ENCODE data around the gene FOXI1.

The FOXI1 gene

DNA sequence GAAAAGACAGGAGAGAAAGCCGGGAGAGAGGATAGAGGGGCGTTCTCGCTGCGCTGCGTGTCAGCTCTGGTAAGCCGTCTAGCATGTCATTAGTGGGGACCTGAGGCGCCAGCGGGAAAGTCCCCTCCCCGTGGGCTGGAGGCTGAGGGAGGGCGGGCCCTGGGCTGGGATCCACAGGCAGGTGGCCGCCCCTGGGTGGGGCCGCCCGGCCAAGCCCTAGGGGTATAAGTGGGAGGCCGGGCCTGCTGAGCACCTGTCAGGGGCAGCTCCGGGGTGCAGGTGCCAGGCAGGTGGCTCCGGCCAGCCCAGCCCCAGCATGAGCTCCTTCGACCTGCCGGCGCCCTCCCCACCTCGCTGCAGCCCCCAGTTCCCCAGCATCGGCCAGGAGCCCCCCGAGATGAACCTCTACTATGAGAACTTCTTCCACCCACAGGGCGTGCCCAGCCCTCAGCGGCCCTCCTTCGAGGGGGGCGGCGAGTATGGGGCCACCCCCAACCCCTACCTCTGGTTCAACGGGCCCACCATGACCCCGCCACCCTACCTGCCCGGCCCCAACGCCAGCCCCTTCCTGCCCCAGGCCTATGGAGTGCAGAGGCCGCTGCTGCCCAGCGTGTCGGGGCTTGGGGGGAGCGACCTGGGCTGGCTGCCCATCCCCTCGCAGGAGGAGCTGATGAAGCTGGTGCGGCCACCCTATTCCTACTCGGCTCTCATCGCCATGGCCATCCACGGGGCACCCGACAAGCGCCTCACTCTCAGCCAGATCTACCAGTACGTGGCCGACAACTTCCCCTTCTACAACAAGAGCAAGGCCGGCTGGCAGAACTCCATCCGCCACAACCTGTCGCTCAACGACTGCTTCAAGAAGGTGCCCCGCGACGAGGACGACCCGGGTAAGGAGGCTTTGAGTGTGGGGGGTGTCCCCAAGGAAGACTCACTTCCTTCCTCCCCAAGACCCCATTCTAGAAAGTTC is at the start of gene FOXI1:
TSS of gene FOXI1 (plus strand) at position 256 of the 970 bp plus-strand sequence. CDS start at position 317, 61 bp downstream.
- DNase-seq (ENCODE audit: low read depth in 2 of 2) = no peak

DNA sequence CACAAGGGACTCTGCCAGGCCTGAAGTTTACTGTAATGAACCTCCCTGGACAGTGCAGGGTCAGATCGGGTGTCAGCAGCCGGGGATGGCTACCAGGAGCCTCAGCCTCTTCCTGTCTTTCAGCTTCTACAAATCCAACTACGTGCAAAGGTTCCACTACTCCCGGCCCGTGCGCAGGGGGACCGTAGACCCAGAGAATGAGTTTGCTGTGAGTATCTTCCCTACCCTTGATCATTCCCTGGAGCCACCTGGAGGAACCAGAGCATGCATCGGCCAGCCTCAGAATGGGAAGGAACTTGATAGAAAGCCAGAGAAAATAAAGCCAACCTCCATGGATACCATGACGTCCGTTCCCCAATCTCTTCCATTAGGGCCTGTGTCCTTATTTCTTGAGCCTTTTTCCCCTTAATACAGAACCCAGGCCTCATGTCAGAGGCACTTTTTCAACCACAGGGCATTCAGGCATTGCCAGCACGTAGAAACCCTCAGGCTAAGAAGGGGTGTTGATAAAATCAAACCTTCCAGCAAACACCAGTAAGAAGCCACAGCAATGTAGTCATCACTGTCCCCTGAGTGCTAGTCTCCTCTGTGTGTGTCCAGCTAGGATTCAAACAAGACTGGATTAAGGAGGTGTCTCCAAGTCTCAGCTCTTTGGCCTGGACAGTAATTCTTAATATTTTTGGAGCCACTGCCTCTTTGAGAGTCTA is 49.0 kb upstream of the FOXI1 start:
- no peak for DNase-seq (ENCODE audit: low read depth in 2 of 2)

DNA sequence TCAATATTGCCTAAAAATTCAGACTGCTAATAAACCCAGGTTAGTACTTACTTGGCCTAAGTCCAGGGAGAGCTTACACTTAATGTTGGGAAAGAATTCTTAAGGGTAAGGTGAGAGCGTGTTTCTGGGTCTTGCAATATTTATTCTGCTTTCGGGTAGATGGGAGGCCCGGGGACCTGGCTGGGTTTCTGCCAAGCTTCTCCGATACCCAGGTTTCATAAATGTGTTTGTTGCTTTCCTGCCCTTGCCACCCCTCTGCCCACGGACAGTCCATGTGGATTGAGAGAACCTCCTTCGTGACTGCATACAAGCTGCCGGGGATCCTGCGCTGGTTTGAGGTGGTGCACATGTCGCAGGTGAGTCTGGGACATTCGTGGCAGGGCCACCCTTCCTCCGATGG is 48.4 kb upstream of the FOXI1 start:
- DNase-seq (ENCODE audit: low read depth in 2 of 2) = no peak

DNA sequence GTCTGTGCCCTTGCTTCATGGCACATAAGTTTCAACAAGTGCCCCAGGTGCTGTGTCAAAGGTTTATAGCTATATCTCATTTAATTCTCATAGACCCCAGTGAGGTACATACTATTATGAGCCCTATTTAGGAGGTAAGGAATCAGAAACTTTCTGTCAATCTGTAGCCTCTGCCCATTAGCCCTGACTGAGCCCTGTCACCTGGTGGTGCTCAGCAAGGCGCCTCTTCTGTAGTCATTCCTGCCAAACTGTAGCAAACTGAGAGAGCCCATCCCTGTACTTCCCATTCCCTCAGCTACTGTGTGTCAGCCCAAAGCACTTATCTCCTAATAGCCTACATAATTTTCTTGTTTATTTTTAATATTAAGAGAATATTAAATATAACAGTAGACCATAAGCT is 46.5 kb upstream of the FOXI1 start:
- DNase-seq (ENCODE audit: low read depth in 2 of 2) = no peak

DNA sequence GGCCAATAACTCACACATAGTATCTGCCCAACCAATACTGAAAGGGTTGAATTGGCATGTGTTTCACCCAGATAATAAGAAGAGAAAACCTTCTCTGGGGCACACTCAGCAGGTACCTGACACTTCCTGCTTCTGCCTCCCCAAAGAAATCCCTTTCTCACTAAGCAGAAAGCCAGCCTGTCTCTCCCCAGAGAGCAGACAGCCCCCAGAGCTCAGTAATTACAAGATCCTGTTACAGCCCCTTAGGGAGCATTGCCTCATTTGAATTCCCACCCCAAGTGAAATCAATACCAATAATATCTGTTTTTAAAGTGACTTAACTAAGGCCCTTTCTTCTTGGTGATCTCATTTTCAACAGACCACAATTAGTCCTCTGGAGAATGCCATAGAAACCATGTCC is 38.5 kb upstream of the FOXI1 start:
- no peak for DNase-seq (ENCODE audit: low read depth in 2 of 2)

DNA sequence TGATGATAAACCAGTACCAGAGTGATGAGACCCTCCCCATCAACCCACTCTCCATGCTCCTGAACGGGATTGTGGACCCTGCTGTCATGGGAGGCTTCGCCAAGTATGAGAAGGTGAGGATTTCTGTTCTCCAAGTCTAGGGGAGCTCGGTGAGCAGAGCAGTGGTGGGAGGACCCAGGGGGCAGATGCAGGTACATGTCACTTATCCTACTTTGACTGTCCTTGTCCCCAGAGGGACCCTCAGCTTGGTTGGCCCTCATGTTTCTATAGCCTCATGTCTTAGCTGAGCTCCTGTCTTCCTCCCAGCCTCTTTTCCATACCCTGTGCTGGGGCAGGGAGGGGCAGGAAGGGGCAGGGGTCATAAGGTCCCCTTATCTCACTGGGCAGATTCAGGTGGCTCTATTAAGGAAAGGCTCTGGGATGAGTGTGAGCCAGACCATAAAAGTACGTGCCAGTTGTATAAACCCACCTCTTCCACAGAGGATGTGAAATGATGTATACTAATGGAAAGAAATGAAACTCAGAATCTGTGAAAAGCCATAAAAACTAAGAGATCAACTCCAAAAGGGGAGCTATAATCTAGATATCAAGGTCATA is 38.0 kb upstream of the FOXI1 start:
- DNase-seq (ENCODE audit: low read depth in 2 of 2) = no peak

DNA sequence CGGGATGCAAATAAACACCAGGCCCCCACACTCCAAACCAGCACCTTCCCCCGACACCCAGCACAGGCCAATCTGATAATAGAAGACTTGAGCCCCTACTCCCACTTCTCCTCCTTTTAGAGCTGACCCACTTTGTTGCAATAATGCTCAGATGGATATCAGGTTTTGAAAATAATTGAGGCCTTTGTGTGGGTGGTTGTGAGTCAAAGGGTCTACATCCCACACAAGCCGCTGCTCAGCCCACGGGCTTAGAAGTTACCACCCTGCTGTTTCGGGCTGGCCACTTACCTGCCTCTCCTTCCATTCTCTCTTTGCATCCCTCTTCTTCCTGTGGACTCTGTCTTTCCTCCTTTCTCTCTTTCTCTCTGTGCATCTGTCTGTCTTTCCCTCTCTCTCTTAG is 36.2 kb upstream of the FOXI1 start:
- DNase-seq (ENCODE audit: low read depth in 2 of 2) = no peak

DNA sequence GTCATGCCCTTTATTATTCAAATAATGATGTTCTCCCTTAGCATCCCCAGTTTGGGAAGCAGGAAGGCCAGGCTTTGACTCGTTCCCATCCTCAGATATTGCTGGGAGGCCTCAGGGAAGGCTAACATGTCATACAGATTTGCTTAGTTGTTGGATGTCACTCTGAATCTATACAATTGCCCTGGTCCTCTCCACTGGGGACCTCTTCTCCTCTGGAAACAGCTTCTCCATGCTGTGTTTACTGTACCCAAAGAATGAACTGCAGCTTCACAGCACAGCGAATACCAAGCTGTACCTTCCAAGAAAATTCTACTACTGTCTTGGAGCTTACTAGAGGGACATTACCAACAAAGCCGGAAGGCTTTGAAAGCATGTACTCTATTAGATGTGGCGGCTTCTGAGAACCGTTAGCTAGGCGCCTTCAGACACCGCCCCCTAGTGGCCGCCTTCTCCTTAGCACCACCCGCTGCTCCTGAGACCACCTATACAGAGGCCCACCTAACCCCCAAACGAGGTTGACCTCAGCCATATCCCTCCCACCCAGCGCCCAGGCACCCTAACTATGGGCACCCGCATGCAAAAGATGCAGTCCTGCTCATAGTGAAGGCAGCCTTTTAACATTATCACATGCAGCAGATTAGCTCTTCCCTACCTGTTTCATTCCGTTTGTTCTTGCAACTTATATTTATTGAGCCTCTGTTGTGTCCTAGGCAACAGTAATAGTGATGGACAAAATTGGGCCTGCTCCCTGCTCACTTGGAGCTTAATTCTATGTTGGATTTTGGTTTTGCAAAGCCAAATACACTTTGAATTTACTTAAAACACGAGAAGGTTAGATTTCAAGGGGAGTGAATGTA is 34.9 kb upstream of the FOXI1 start:
- peak in 1 of 2 donors; percentile 9 for DNase-seq (ENCODE audit: low read depth in 2 of 2)

DNA sequence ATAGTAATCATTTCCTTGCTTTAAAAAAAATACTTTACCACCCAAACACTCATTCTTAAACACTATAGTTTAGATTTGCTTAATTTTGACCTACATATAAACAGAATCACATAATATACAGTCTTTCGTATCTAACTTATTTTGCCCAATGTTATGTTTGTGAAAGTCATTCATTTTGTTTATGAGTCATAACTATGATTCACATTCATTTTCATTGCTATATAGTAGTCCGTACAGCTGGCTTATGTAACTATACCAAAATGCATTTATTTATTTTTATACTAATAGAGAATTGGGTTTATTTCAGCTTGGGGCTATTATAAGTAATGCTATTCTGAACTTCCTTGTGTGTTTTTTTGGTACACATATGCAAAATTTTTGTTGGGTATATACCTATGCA is 33.9 kb upstream of the FOXI1 start:
- no peak for DNase-seq (ENCODE audit: low read depth in 2 of 2)

DNA sequence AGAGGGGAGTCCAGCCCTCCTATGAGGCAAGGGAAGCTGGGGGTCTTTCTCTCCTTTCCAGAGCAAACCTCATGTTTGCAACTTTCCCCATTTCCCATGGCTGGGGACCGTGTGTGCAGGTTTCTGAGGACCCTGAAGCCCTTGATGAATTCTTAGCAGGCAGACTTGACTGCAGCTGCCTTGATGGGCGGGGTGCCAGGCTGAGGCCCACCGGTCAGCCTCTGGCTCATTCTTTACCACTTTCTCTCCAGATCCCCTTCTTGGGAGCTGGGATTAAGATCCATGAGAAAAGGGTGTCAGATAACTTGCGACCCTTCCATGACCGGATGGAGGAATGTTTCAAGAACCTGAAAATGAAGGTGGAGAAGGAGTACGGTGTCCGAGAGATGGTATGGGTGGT is 30.0 kb upstream of the FOXI1 start:
- no peak for DNase-seq (ENCODE audit: low read depth in 2 of 2)

DNA sequence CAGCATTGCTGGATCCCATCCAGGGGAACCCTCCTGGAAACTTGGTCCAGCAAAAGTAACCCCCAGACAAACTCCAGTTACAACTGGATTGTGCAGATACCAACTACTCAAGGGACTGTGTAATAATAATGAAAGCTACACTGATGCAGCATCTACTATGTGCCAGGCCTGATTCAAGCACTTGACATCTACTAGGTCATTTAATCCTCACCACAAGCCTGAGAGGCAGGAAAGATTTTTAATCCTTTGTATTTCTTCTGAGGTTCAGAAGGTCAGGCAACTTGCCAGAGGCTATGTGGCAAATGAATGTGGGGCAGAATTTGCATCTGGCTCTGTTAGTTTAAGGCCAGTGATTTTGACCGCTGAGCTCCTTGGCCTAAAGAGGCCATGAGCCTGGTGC is 29.5 kb upstream of the FOXI1 start:
- no peak for DNase-seq (ENCODE audit: low read depth in 2 of 2)

DNA sequence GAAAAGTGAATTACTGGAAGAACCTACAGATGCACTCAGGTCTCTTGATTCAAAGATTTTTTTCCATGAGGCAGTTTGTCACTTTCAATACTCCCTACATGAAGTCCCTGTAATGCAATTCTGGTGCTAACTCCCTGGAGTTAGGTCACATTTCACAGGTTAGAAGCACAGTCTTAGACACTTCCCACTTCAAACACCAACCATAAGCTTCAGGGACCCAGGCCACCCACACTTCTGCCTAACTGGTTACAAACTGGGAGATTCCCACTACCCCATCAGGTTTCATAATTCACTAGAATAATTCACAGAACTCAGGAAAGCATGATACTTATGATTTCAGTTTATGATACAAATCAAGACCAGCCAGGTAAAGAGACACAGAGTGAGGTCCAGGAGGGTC is 29.0 kb upstream of the FOXI1 start:
- DNase-seq (ENCODE audit: low read depth in 2 of 2) = no peak

DNA sequence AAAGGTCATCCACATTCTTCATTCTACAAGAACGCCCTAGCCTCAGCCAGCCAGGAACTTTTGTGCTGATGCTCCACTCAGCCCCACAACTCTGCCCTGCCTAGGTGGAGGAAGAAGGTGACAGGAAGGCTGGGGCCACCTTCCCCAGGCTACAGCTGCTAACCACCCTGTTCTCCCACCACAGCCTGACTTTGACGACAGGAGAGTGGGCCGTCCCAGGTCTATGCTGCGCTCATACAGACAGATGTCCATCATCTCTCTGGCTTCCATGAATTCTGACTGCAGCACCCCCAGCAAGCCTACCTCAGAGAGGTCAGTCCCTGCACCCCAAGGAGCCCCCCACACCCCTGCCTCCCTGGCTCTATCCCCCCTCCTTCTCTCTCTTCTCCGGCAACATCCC is 28.2 kb upstream of the FOXI1 start:
- DNase-seq (ENCODE audit: low read depth in 2 of 2) = no peak

DNA sequence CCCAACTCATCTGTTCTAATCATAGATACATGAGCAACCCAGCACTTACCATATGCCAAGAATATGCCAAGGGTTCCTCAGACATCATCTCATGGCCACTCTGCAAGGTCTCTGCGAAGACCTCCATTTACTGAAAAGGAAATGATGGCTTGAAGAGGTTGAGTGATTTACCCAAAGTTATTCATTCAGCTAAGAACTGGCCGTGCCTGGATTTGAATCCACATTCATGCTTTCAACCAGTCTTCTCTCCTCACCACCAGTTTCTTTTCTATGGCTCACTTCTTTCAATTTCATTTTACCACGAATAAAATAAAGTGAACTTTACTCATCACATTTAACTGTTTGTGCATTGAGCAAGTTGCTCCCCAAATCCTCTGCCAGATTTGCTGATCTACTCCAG is 27.2 kb upstream of the FOXI1 start:
- DNase-seq (ENCODE audit: low read depth in 2 of 2) = no peak

DNA sequence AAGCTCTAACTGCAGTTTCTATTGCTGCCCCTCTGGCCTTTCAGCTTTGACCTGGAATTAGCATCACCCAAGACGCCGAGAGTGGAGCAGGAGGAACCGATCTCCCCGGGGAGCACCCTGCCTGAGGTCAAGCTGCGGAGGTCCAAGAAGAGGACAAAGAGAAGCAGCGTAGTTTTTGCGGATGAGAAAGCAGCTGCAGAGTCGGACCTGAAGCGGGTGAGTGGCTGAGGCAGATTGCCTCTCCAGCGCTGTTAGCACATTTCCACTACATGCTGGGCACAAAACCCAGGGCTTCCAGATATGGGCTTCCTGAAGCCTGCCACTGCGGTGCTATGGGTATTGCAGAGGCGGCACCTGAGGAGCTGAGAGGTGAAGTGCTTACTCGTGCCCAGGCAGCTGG is 26.8 kb upstream of the FOXI1 start:
- no peak for DNase-seq (ENCODE audit: low read depth in 2 of 2)

DNA sequence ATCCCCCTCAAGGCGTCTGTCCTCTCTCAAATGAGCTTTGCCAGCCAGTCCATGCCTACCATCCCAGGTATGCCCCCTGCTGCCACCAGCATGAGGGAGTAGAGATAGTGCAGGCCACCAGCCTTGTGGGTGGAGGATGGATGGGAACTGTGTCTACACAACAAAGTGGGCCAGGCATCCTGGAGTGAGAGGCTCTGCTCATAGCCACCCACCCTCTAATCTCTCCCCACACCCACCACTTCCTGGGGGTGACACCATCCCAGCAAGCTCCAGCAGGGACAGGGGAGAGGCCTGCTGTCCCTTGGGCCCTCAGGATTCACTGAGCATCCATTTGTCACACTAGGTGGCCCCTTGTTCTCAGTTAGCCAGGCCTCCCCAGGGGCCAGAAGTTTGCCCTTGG is 25.5 kb upstream of the FOXI1 start:
- no peak for DNase-seq (ENCODE audit: low read depth in 2 of 2)

DNA sequence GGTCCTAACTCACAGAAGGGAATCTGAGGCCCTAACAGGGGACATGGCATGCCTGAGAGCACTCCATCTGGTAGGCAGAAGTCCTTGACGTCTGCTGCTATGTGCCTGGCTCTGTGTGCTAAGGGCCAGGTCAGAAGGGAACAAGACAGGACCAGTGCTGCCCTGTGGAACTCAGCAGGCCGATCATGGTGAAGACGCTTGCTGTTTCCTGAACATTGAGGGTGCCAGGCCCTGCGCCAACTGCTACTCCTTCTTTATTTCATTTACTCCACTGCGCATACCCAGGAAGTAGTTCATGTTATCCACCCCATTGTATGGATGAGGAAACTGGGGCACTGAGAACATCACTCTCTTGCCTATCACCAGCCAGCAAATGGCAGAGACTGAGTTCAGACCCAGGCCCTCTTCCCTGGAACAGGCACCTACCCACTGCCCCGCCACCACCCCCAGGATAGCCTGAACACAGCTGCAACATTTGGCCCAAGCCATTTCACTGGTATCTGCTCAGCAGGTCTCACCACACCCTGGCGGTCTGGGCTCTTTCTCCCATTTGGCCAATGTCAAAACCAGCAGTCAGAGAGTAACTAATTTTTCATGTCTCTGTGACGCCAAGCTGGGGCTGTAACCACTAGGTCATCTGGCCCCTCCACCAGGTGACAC is 24.8 kb upstream of the FOXI1 start:
- no peak for DNase-seq (ENCODE audit: low read depth in 2 of 2)

DNA sequence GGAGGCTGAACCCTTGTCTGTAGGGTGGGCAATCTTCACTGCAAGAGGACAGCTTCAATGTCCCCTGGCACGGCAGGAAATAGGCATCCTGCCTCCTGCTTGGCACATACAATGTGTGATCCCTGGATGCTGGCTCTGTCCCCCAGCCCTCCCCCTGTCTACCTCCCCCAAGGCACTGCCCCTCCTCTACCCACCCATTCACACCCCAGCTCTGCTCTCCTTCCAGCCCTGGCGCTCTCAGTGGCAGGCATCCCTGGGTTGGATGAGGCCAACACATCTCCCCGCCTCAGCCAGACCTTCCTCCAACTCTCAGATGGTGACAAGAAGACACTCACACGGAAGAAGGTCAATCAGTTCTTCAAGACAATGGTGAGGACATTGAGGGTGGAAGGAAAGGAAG is 24.1 kb upstream of the FOXI1 start:
- no peak for DNase-seq (ENCODE audit: low read depth in 2 of 2)

DNA sequence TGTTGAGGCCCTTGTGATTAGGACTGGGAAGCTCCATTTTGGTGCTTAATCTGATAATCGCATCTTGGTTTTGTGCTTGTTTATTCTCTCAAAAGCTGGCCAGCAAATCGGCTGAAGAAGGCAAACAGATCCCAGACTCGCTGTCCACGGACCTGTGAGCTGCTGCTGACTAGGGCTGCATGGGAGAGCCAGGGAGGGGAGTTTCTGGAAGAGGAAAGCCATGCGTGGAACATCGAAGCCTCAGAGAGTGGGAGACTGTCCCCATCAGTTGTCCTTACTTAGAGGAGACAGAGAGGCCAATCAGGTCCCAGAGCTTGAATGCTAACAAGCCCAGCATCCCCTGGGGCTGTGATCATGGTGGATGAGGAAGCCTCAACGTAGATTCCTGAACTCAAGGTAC is 23.0 kb upstream of the FOXI1 start:
- no peak for DNase-seq (ENCODE audit: low read depth in 2 of 2)

DNA sequence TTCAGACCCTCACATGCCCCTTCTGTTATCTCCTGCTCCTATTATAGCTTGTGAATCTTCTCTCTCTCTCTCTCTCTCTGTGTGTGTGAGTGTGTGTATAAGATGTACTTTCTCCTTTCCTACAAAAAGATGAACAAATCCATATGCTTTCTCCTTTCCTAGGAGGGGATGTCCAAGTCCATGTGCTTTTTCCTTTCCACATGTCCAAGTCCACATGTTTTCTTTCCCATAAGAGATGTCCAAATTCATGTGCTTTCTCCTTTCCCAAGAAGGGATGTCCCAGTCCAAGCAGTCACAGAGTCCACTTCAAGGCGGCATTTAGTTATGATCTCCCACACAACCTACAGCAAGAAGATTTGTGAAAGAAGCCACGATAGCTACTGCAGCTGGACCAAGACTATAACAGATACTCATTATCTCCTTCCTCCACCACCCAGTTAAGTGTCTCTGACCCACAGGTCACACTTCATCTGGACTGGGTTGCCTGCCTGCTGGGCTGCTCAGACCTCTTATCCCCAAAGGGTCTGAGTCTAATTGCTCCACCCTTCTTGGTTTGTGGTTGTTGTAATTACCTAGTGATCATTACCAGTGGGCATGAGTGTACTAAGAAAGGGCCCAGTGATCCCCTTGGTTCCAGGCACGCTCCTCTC is 18.4 kb upstream of the FOXI1 start:
- DNase-seq (ENCODE audit: low read depth in 2 of 2) = no peak

Measured in stimulated activated CD4-positive, alpha-beta T cell treated with anti-CD3 and anti-CD28 coated beads, Interleukin-1b, Interleukin-23, amount 100 ng/mL, for 4 hours (primary cell).